Spleen (tissue), 11 donors: ENCODE results near the gene SLC8A3. TPM values are rescaled to one million over a fixed set of nuclear protein-coding genes. Genes with fewer than 3 reads are reported as not detected.

ENCODE experiments used
- DNase-seq: peaks from one replicate; pipeline ENCODE4 v3.0.0-alpha.2; 2020
- H3K27ac ChIP-seq, 8 donors: fragments of 200-600 bp; sonication (generic) in 7 of 8; 1 replicate in 4 of 8; 2 replicates in 4 of 8; pipeline versions ENCODE4 v1.5.0 to v1.8.0; 2016 to 2021; ENCODE audit warnings: inconsistent platforms in 4 of 8, mild to moderate bottlenecking in 4 of 8, moderate library complexity in 1 of 8
- H3K27me3 ChIP-seq, 7 donors: fragments of 200-600 bp; sonication (generic) in 6 of 7; replicated peaks in 1 of 7; 1 replicate in 4 of 7; 2 replicates in 3 of 7; pipeline versions ENCODE4 v1.5.0 to v1.8.0; 2016 to 2021; ENCODE audit warnings: inconsistent platforms in 3 of 7, mild to moderate bottlenecking in 1 of 7
- H3K36me3 ChIP-seq, 6 donors: fragments of 200-600 bp; sonication (generic) in 5 of 6; 1 replicate in 4 of 6; 2 replicates in 2 of 6; pipeline versions ENCODE4 v1.5.0 to v1.8.0; 2016 to 2021; ENCODE audit warnings: inconsistent platforms in 2 of 6
- H3K4me1 ChIP-seq, 6 donors: fragments of 200-600 bp; sonication (generic) in 5 of 6; 1 replicate in 3 of 6; 2 replicates in 3 of 6; pipeline versions ENCODE4 v1.5.0 to v1.8.0; 2016 to 2021; ENCODE audit warnings: inconsistent platforms in 3 of 6
- H3K4me3 ChIP-seq, 8 donors: fragments of 200-600 bp; sonication (generic) in 7 of 8; 1 replicate in 4 of 8; 2 replicates in 4 of 8; pipeline versions ENCODE4 v1.5.0 to v1.8.0; 2016 to 2021; ENCODE audit warnings: inconsistent platforms in 4 of 8, mild to moderate bottlenecking in 4 of 8, moderate library complexity in 2 of 8
- H3K9me3 ChIP-seq, 8 donors: fragments of 200-600 bp; sonication (generic) in 7 of 8; 1 replicate in 4 of 8; 2 replicates in 4 of 8; pipeline versions ENCODE4 v1.5.0 to v1.8.0; 2016 to 2021; ENCODE audit warnings: inconsistent platforms in 4 of 8
- POLR2A ChIP-seq, 3 donors: fragments of 450-650 bp; IDR thresholded peaks; one replicate each; pipeline ENCODE4 v1.5.1; 2017; ENCODE audit warnings: antibody characterized with exemption in 3 of 3, mild to moderate bottlenecking in 1 of 3
- POLR2AphosphoS5 ChIP-seq, 3 donors: sonication (generic); formaldehyde crosslinking; IDR thresholded peaks; one replicate each; pipeline ENCODE4 v1.5.1; 2017; ENCODE audit warnings: antibody characterized with exemption in 3 of 3
- WGBS, 5 donors: extraction: QIAGEN DNeasy Blood & Tissue Kit in 3 of 5; methylation state at CpG; one replicate each; pipeline versions ENCODE4 v1.1.5 to v1.1.7; 2013 to 2018; 5-methylcytosine and 5-hydroxymethylcytosine counted together
- intact Hi-C: fragments of 100-400 bp; cut with DNase I; formaldehyde crosslinking; loops from one replicate; pipeline ENCODE4 v1.15.0; 2023; ENCODE audit warnings: low total_unique reads
- polyA plus RNA-seq, 3 donors: library from polyadenylated mRNA; stranded (reverse); fragments of 200-250 nt; gene quantifications; one replicate each; pipeline ENCODE4 v1.2.1, GENCODE V29; 2013
- total RNA-seq, 7 donors: library from RNA; depleted of rRNA in 3 of 7; stranded (reverse); fragments of >200 nt in 3 of 7; fragmentation: NEBNext Ultra II Directional in 4 of 7; extraction: Animal tissue kit (Norgen Biotek cat#: 25700) in 4 of 7; gene quantifications; one replicate each; pipeline versions ENCODE4 v1.1.0 to v1.2.1, GENCODE V29; 2016 to 2021
- TF ChIP-seq, protein P1 (sequence below), 11 experiments: fragments of 200-600 bp in 7 of 11; fragments of 450-650 bp in 4 of 11; sonication (generic) in 4 of 11; IDR thresholded peaks in 8 of 11; conservative IDR thresholded peaks in 3 of 11; 1 replicate in 7 of 11; 2 replicates in 4 of 11; pipeline versions ENCODE4 v1.4.0 to v1.8.0; 2016 to 2021; ENCODE audit warnings: antibody characterized with exemption in 11 of 11, inconsistent platforms in 4 of 11, mild to moderate bottlenecking in 1 of 11
- donor health status: healthy with polysubstance abuse.
- donor health status: DM: no; HTN: no; CAD: no; lungs with moderate emphysema.
- donor health status: DM: no; HTN: no; CAD: no.
- donor health status: Bipolar disorder and iron deficiency.
- donor health status: healthy.
- donor health status: DM: no; HTN: no; CAD: no.
- donor health status: DM: yes; HTN: yes; CAD: no.

The SLC8A3 gene
- total and polyA plus RNA-seq, 10 donors: 0.19 to 0.52 (median 0.33) TPM; not detected in 3

- Histone ChIP-seq H3K4me3 (no peak overlapping the region), H3K27me3 (peaks cover 0 to 28% (median 0%) of the 10 kb centered on the region in 7 donors), H3K36me3 (no peaks in the 10 kb centered on the region), H3K9me3 (no peaks in the 10 kb centered on the region), H3K4me1 (no peaks in the 10 kb centered on the region), H3K27ac (no peak overlapping the region)
- TF ChIP-seq POLR2A (IDR thresholded peaks at IDR 0.05): no peak
- TF ChIP-seq, protein P1, sequence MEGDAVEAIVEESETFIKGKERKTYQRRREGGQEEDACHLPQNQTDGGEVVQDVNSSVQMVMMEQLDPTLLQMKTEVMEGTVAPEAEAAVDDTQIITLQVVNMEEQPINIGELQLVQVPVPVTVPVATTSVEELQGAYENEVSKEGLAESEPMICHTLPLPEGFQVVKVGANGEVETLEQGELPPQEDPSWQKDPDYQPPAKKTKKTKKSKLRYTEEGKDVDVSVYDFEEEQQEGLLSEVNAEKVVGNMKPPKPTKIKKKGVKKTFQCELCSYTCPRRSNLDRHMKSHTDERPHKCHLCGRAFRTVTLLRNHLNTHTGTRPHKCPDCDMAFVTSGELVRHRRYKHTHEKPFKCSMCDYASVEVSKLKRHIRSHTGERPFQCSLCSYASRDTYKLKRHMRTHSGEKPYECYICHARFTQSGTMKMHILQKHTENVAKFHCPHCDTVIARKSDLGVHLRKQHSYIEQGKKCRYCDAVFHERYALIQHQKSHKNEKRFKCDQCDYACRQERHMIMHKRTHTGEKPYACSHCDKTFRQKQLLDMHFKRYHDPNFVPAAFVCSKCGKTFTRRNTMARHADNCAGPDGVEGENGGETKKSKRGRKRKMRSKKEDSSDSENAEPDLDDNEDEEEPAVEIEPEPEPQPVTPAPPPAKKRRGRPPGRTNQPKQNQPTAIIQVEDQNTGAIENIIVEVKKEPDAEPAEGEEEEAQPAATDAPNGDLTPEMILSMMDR (IDR thresholded peaks at IDR 0.05 in 8 of 11, conservative IDR thresholded peaks at IDR 0.05 in 3 of 11): no peak
- TF ChIP-seq POLR2AphosphoS5 (IDR thresholded peaks at IDR 0.05): no peak
- DNase-seq: no peak
- intact Hi-C loops: no loop called here
Measured at GRCh38 chr14:70078329-70078728, 110.4 kb downstream of the SLC8A3 start.

DNA sequence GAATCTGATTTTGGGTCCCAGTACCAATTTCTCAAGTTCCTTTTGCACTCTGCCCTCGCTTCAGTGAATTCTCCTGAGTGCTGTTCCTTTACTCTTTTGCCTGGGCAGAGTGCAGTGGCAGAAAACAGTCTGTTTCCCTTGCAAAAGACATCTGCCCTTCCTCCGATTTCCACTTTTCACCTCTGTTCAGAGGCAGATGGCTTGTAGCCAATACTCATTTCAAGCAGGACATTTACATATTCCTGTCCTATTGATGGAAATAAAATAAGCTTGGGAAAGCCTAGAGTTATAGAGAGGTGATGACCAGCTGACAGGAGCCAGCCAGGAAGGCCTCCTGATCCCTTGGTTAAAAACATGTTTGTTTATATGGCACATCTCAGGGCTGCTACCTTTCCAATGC, 111.0 kb downstream of the SLC8A3 start:
- no peak for TF ChIP-seq POLR2AphosphoS5 (IDR thresholded peaks at IDR 0.05)
- no peak for TF ChIP-seq POLR2A (IDR thresholded peaks at IDR 0.05)
- TF ChIP-seq, protein P1 (IDR thresholded peaks at IDR 0.05 in 8 of 11, conservative IDR thresholded peaks at IDR 0.05 in 3 of 11): no peak
- intact Hi-C loops: no loop called here
- Histone ChIP-seq H3K4me1 (no peaks in the 10 kb centered on the region), H3K9me3 (no peaks in the 10 kb centered on the region), H3K27ac (no peak overlapping the region), H3K36me3 (no peaks in the 10 kb centered on the region), H3K4me3 (no peak overlapping the region), H3K27me3 (peaks cover 0 to 22% (median 0%) of the 10 kb centered on the region in 7 donors)
- WGBS, 5 donors: 51 to 73% (median 60%) methylated on average over 2 of the region's 2 CpGs
- DNase-seq: no peak

DNA sequence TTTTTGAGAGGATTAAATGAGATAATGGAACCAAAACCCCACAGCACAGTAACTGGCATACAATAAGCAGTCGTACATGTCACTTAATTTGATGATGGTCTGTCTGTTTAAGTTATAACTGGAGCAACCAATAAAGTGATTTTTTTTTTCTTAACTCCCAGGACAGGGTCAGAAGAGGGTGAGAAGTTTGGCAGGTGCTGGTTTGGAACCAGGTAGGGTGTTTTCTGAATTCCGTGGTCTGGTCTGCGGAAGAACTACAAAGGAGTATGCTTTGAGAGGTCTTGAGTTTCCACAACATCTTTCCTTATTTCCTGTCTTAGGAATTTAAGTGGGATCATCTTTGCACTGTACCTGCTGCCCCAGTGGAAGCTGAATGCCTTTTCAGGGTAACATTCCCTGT, 111.7 kb downstream of the SLC8A3 start:
- no peaks in the 10 kb centered on the region for H3K36me3 ChIP-seq
- H3K9me3 ChIP-seq: no peaks in the 10 kb centered on the region
- 87 to 96% (median 90%) methylated on average over 3 of the region's 3 CpGs for WGBS, 5 donors
- TF ChIP-seq POLR2A (IDR thresholded peaks at IDR 0.05) (no peak), POLR2AphosphoS5 (IDR thresholded peaks at IDR 0.05) (no peak)
- TF ChIP-seq, protein P1 (IDR thresholded peaks at IDR 0.05 in 8 of 11, conservative IDR thresholded peaks at IDR 0.05 in 3 of 11): no peak
- no peak overlapping the region for H3K4me3 ChIP-seq
- H3K4me1 ChIP-seq: no peaks in the 10 kb centered on the region
- peaks cover 0 to 16% (median 0%) of the 10 kb centered on the region in 7 donors for H3K27me3 ChIP-seq
- no peak overlapping the region for H3K27ac ChIP-seq
- intact Hi-C loops: no loop called here
- DNase-seq: no peak

DNA sequence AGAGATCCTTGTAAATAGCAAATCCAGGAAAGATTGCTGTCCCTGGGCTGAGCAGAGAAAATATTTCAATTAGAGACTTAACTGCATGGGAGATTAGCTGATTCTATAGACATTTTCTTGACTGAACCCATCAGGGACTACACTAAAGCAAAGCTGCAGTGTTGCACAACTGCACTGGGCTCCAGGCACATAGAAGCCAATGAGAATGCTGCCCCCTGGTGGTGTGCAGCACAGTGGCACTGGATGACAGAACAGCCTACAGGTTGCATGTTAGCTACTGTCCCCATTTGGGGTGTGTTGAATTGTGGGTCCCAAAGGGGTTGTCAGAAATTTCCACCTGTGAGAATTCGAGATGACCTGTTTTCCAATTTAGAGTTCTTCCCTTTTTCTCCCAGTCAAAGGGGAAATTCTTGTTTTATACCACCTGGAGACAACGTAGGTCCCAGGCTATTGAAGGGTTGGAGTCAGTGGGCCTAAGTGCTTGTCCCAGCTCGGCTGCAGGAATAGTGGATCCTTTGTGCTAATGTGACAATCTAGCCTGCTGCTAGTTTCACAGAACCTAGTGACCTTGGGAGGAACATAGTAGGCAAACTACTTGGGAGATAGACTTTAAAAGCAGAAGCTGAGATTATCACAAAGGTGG, 114.7 kb downstream of the SLC8A3 start:
- Histone ChIP-seq H3K9me3 (no peaks in the 10 kb centered on the region), H3K4me1 (no peaks in the 10 kb centered on the region), H3K27ac (no peak overlapping the region), H3K36me3 (no peaks in the 10 kb centered on the region), H3K4me3 (no peak overlapping the region), H3K27me3 (peaks cover 0 to 9% (median 0%) of the 10 kb centered on the region in 7 donors)
- intact Hi-C loops: no loop called here
- no peak for DNase-seq
- WGBS, 5 donors: 55 to 84% (median 65%) methylated on average over 3 of the region's 3 CpGs
- TF ChIP-seq, protein P1 (IDR thresholded peaks at IDR 0.05 in 8 of 11, conservative IDR thresholded peaks at IDR 0.05 in 3 of 11): peak in 10 of 11 experiments; percentile 22 to 79 (median 60)
- TF ChIP-seq POLR2A (IDR thresholded peaks at IDR 0.05): no peak
